DND-41 (cell line): Measurements from ENCODE around the gene OVOL2.

Experiments
- ATAC-seq: fragments of 200-7000 bp; cut with Tn5 transposase; 3 replicates; pipeline ENCODE4 v1.9.1; 2021; ENCODE audit warnings: low read depth; ENCODE audit not compliant: insufficient read depth
- DNase-seq: peaks from one replicate; pipeline ENCODE4 v3.0.0-alpha.2; 2020
- H2AFZ ChIP-seq: 2 replicates; pipeline ENCODE4 v1.6.0; 2012; ENCODE audit warnings: low read depth, low read length
- H3K27ac ChIP-seq: 2 replicates; pipeline ENCODE4 v1.5.1; 2012; ENCODE audit warnings: low read length, inconsistent platforms
- H3K27me3 ChIP-seq: fragments of 200-600 bp; sonication (generic); 2 replicates; pipeline ENCODE4 v1.6.0; 2012; ENCODE audit warnings: low read length, mild to moderate bottlenecking, inconsistent platforms; ENCODE audit not compliant: insufficient read depth, poor library complexity
- H3K36me3 ChIP-seq: 2 replicates; pipeline ENCODE4 v1.5.1; 2012; ENCODE audit warnings: low read length, inconsistent platforms; ENCODE audit not compliant: insufficient read depth
- H3K4me1 ChIP-seq: 2 replicates; pipeline ENCODE4 v1.5.1; 2012; ENCODE audit warnings: mild to moderate bottlenecking, low read length; ENCODE audit not compliant: insufficient read depth
- H3K4me2 ChIP-seq: 2 replicates; pipeline ENCODE4 v1.6.0; 2012; ENCODE audit warnings: mild to moderate bottlenecking, moderate library complexity, low read length, inconsistent platforms; ENCODE audit not compliant: insufficient read depth
- H3K4me3 ChIP-seq, 2 experiments: fragments of 200-600 bp in 1 of 2; shearing (Covaris generic) in 1 of 2; 2 replicates each; pipeline ENCODE4 v1.5.1; 2012 to 2016; ENCODE audit warnings: inconsistent platforms in 2 of 2, low read length in 2 of 2, mild to moderate bottlenecking in 2 of 2, low read depth in 1 of 2, moderate library complexity in 1 of 2
- H3K79me2 ChIP-seq: 2 replicates; pipeline ENCODE4 v1.6.0; 2012; ENCODE audit warnings: low read length, inconsistent platforms; ENCODE audit not compliant: insufficient read depth
- H3K9ac ChIP-seq: 2 replicates; pipeline ENCODE4 v1.6.0; 2012; ENCODE audit warnings: low read depth, mild to moderate bottlenecking, inconsistent platforms, low read length, moderate library complexity
- H3K9me3 ChIP-seq: 2 replicates; pipeline ENCODE4 v1.5.1; 2012; ENCODE audit warnings: low read length, moderate library complexity, mild to moderate bottlenecking, inconsistent platforms; ENCODE audit not compliant: insufficient read depth, severe bottlenecking
- H4K20me1 ChIP-seq: 2 replicates; pipeline ENCODE4 v1.6.0; 2012; ENCODE audit warnings: low read length; ENCODE audit not compliant: insufficient read depth
- CTCF ChIP-seq: IDR thresholded peaks from 2 replicates; pipeline ENCODE4 v1.5.1; 2012; ENCODE audit warnings: borderline replicate concordance, low read length, moderate library complexity, mild to moderate bottlenecking; ENCODE audit not compliant: poor library complexity, severe bottlenecking; ENCODE audit errors: extremely low read depth
- EZH2 ChIP-seq: IDR thresholded peaks from 3 replicates; pipeline ENCODE4 v1.6.1; 2012; ENCODE audit warnings: borderline replicate concordance, low read depth, mild to moderate bottlenecking, moderate library complexity, low read length, inconsistent platforms; ENCODE audit not compliant: severe bottlenecking

The OVOL2 gene

GRCh38 chr20:18041462-18041861 lies 16.3 kb downstream of the OVOL2 start:
- no peaks in the 10 kb centered on the region for H3K36me3 ChIP-seq
- 0 out of 2 replicates have a peak, but pooled peaks cover 3% of the 10 kb centered on the region for H4K20me1 ChIP-seq
- no peaks in the 10 kb centered on the region for H3K9me3 ChIP-seq
- H2AFZ ChIP-seq = no peak overlapping the region
- H3K9ac ChIP-seq = no peak overlapping the region
- no peak overlapping the region for H3K4me2 ChIP-seq
- no peak overlapping the region for H3K27ac ChIP-seq
- TF ChIP-seq EZH2 (no peak), CTCF (no peak)
- no peak for ATAC-seq
- H3K79me2 ChIP-seq = no peaks in the 10 kb centered on the region
- no peaks in the 10 kb centered on the region for H3K4me1 ChIP-seq
- no peak overlapping the region for H3K4me3 ChIP-seq
- H3K27me3 ChIP-seq = peaks cover 14% of the 10 kb centered on the region
- DNase-seq = no peak

- TF ChIP-seq EZH2 (no peak), CTCF (no peak)
- Histone ChIP-seq H3K36me3 (no peaks in the 10 kb centered on the region), H3K9ac (no peak overlapping the region), H3K27ac (no peak overlapping the region), H3K79me2 (no peaks in the 10 kb centered on the region), H3K4me1 (no peaks in the 10 kb centered on the region), H2AFZ (no peak overlapping the region), H3K9me3 (no peaks in the 10 kb centered on the region), H3K27me3 (peaks cover 17% of the 10 kb centered on the region), H3K4me3 (no peak overlapping the region), H4K20me1 (0 out of 2 replicates have a peak, but pooled peaks cover under 1% of the 10 kb centered on the region), H3K4me2 (no peak overlapping the region)
- DNase-seq (no peak), ATAC-seq (no peak)
Measured at GRCh38 chr20:18039063-18039462, 18.7 kb downstream of the OVOL2 start.

DNA sequence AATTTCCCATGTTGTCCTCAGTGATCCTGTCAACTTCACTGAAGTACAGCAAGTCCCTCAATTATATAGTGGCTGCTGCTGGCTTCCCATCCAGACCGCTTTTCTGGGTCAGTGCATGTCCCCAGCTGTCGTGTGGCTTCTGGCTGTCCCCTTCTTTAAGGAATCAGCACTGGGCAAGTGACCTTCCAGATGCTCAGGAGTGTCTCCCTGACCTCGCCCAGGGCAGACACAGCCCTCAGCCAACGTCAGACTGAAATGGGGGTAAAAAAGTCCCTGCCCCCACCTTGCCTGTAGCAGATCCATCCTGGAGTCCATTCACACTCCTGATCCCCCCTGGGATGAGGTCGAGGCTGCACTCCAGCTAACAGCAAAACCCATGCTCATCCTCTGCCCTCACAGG lies 23.7 kb downstream of the OVOL2 start:
- Histone ChIP-seq H3K4me3 (no peak overlapping the region), H3K79me2 (no peaks in the 10 kb centered on the region), H2AFZ (no peak overlapping the region), H3K27me3 (peaks cover 19% of the 10 kb centered on the region), H3K9me3 (no peaks in the 10 kb centered on the region), H3K9ac (no peak overlapping the region), H3K4me2 (no peak overlapping the region), H3K27ac (no peak overlapping the region), H3K4me1 (no peaks in the 10 kb centered on the region), H4K20me1 (no peaks in the 10 kb centered on the region), H3K36me3 (no peaks in the 10 kb centered on the region)
- no peak for DNase-seq
- ATAC-seq = no peak
- TF ChIP-seq EZH2 (no peak), CTCF (no peak)
